Adrenal gland (tissue), 5 donors: ENCODE results near the gene KCNK7.

Source experiments
- POLR2A ChIP-seq, 2 donors: fragments of 450-650 bp; IDR thresholded peaks; one replicate each; pipeline ENCODE4 v1.6.1; 2017; ENCODE audit warnings: antibody characterized with exemption in 2 of 2, mild to moderate bottlenecking in 2 of 2, moderate library complexity in 1 of 2
- TF ChIP-seq, protein P1 (sequence below), 6 experiments: fragments of 450-650 bp in 4 of 6; fragments of 200-600 bp in 2 of 6; sonication (generic) in 1 of 6; IDR thresholded peaks; 1 replicate in 5 of 6; 2 replicates in 1 of 6; pipeline versions ENCODE4 v1.5.1 to v1.8.0; 2016 to 2021; ENCODE audit warnings: antibody characterized with exemption in 6 of 6, mild to moderate bottlenecking in 2 of 6, moderate library complexity in 1 of 6
- donor health status: DM: no; HTN: no; CAD: no.

DNA sequence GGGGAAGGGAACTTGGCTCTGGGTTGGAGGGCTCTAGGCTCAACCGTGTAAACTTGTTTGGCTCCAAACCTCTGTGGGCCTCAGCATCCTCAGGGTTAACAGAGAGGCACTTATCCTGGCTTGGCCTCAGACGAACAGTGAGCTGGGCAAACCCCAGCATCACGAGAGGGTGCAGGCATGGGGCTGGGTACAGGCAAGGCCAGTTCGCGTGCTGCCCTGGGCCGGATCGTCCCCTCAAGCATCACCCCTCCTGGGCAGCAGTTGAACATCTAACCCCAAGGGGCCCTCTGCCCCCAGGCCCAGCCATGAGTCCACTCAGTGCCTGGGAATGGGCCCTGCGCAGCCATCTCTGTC lies 17.9 kb downstream of the KCNK7 start:
- TF ChIP-seq, protein P1, sequence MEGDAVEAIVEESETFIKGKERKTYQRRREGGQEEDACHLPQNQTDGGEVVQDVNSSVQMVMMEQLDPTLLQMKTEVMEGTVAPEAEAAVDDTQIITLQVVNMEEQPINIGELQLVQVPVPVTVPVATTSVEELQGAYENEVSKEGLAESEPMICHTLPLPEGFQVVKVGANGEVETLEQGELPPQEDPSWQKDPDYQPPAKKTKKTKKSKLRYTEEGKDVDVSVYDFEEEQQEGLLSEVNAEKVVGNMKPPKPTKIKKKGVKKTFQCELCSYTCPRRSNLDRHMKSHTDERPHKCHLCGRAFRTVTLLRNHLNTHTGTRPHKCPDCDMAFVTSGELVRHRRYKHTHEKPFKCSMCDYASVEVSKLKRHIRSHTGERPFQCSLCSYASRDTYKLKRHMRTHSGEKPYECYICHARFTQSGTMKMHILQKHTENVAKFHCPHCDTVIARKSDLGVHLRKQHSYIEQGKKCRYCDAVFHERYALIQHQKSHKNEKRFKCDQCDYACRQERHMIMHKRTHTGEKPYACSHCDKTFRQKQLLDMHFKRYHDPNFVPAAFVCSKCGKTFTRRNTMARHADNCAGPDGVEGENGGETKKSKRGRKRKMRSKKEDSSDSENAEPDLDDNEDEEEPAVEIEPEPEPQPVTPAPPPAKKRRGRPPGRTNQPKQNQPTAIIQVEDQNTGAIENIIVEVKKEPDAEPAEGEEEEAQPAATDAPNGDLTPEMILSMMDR (IDR thresholded peaks at IDR 0.05), result no peak
- TF ChIP-seq POLR2A (IDR thresholded peaks at IDR 0.05), result no peak
